Liver (tissue), 3 donors: ENCODE measurements around the gene CFDP1.

Experiments
- GABPA ChIP-seq, 2 donors: IDR thresholded peaks in 1 of 2; conservative IDR thresholded peaks in 1 of 2; 2 replicates each; pipeline ENCODE4 v1.6.1; 2016; ENCODE audit warnings: antibody characterized with exemption in 2 of 2, mild to moderate bottlenecking in 1 of 2, moderate library complexity in 1 of 2
- JUND ChIP-seq, 2 donors: IDR thresholded peaks; 2 replicates each; pipeline ENCODE4 v1.6.1; 2016; ENCODE audit warnings: antibody characterized with exemption in 2 of 2
- NR2F2 ChIP-seq: IDR thresholded peaks from 2 replicates; pipeline ENCODE4 v1.6.1; 2016; ENCODE audit warnings: antibody characterized with exemption
- RAD21 ChIP-seq, 2 donors: IDR thresholded peaks; 2 replicates each; pipeline ENCODE4 v1.6.1; 2016; ENCODE audit warnings: antibody characterized with exemption in 2 of 2, mild to moderate bottlenecking in 2 of 2
- RXRA ChIP-seq, 2 donors: IDR thresholded peaks; 2 replicates each; pipeline ENCODE4 v1.6.1; 2017 to 2018; ENCODE audit warnings: antibody characterized with exemption in 2 of 2, mild to moderate bottlenecking in 1 of 2
- TAF1 ChIP-seq: conservative IDR thresholded peaks from 2 replicates; pipeline ENCODE4 v1.6.1; 2016; ENCODE audit warnings: antibody characterized with exemption, mild to moderate bottlenecking
- YY1 ChIP-seq: IDR thresholded peaks from 2 replicates; pipeline ENCODE4 v1.6.1; 2016; ENCODE audit warnings: antibody characterized with exemption, mild to moderate bottlenecking
- TF ChIP-seq, protein P1 (sequence below): fragments of 150-350 bp; IDR thresholded peaks from 2 replicates; pipeline ENCODE4 v1.5.1; 2017; ENCODE audit warnings: improper control_type of control experiment, low read depth, low read length; ENCODE audit not compliant: missing input control
- donor health status: healthy.
- donor health status: healthy.

DNA sequence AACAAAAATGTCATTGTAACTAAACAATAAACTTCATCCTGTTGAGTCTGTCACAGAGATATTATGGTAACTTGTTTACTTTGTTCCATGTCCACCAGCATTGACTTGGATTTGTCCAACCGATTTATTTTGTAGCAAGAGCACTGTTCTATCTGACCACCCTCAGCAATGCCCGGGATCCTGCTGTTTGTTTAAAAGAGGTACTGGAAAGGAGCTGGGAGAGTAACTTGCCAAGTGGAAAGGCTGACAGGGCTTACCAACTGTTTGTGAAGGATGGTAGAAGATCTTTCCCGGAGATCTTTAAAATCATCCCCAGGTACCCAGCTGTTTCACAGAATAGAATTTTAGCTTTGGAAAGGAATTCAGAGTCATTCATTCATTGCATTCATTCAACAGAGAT is 122.8 kb downstream of the CFDP1 start:
- TF ChIP-seq, protein P1, sequence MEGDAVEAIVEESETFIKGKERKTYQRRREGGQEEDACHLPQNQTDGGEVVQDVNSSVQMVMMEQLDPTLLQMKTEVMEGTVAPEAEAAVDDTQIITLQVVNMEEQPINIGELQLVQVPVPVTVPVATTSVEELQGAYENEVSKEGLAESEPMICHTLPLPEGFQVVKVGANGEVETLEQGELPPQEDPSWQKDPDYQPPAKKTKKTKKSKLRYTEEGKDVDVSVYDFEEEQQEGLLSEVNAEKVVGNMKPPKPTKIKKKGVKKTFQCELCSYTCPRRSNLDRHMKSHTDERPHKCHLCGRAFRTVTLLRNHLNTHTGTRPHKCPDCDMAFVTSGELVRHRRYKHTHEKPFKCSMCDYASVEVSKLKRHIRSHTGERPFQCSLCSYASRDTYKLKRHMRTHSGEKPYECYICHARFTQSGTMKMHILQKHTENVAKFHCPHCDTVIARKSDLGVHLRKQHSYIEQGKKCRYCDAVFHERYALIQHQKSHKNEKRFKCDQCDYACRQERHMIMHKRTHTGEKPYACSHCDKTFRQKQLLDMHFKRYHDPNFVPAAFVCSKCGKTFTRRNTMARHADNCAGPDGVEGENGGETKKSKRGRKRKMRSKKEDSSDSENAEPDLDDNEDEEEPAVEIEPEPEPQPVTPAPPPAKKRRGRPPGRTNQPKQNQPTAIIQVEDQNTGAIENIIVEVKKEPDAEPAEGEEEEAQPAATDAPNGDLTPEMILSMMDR: no peak
- TF ChIP-seq YY1 (no peak), RAD21 (IDR thresholded peaks at IDR 0.05) (no peak), TAF1 (no peak), JUND (IDR thresholded peaks at IDR 0.05) (no peak), RXRA (IDR thresholded peaks at IDR 0.05) (no peak), GABPA (IDR thresholded peaks at IDR 0.05 in 1 of 2, conservative IDR thresholded peaks at IDR 0.05 in 1 of 2) (no peak), NR2F2 (no peak)
